GM21360 (cell line): ENCODE results near the gene SRGAP1.
"Not testable (repeated sequence)": the region's sequence is repeated elsewhere in the genome, so short reads cannot be mapped to it uniquely, and the experiment has no call there.

Experiments
- ATAC-seq: cut with Tn5 transposase; IDR thresholded peaks from one replicate; pipeline ENCODE4 v1.9.1; 2021; ENCODE audit warnings: mild to moderate bottlenecking, moderate library complexity; ENCODE audit not compliant: unreplicated experiment

The SRGAP1 gene

DNA sequence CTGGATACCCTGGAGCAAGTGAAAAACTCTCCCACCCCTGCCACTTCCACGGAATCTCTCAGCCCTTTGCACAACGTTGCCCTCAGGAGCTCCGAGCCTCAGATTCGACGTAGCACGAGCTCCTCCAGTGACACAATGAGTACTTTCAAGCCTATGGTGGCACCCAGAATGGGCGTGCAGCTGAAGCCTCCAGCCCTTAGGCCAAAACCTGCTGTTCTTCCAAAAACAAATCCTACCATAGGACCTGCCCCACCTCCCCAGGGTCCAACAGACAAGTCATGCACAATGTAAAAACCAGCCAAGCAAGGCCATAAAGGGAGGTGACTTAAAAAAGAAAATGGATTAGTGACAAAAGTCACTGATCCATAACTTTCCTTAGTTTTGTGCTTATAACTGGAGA, 297.9 kb downstream of the SRGAP1 start:
- no peak for ATAC-seq

DNA sequence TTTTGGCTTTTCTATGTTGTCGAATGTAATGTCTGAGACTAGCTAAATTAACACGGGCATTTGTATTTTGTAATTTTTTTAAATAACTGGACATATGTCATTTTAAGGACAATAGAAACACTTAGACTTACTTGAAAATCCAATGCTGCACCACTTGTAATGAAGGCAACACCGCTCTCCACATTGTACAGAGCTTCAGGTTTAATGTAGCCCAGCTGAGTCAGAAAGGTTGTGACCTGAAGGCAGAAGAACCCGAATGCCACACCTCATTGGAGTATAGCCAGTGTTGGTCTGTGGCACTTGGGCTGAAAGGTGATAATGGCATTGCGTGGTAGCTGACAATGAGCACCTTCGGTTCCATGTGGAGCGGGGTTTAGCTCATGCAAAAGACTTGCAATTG, 298.3 kb downstream of the SRGAP1 start:
- ATAC-seq: no peak

DNA sequence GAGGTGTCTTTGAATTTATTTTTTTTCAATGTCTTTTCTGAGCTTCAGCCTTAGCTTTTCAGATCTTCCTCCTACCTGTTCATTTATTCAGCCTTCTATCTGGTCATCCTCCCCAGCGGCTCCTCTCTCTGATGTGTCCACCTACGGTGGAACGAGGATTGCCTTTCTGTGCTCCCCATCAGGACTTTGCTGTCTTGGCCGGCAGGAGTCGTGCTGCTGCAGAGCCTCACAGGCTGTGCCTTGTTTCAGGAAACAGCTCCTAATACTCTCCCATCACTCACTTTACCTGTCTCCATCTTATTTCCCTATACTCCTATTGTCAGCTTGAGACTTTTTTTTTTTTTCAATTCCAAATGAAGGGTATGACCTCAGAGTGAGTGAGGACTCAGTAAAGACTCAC, 300.7 kb downstream of the SRGAP1 start:
- no peak for ATAC-seq

DNA sequence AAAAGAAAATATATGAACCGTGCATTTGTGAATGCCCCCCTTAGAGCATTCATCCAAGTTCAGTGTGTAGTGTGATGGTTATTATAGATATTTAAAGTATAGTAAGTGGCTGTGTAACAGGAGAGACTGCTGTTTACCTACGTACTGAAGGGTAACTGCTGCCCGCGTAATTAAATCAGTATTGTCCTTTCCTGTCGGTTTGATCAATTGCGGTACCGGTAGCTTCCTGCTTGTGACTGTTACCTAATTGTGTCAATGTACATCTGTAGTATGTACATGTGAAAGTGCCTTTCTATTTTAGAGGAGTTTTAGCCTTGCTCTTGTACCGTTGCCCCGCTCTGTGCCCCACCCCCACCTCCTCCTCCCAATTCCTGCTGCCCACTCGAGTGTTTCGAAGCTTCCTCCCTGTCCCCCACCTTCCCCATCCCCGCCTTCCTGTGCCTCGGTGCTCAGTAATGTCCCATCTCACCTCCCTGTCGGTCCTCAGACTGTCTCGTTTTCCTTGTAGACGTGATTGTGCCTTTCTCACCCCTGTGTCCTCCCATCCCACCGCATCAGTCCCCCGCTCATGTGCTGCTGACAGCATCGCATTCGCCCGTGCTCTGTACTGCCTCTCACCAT, 302.6 kb downstream of the SRGAP1 start:
- ATAC-seq: no peak

DNA sequence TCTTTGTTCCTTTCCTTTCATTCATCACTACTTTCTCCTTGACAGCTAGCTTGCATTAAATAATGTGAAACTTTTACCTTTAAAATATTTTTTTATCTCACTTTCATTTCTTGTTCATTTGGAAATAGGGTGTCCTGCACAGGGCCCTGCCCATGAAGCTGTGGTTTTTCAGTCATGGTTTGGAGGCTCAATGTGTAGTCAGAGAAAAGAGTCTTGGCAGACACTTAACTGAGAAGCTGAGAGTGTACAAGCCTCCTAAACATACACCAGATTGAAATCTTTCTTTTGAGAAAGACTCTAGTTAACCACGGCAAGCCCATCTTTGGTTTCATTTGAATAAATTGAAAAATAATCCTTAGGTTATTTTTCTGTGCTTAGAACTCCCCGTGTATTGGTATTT, 303.4 kb downstream of the SRGAP1 start:
- no peak for ATAC-seq

DNA sequence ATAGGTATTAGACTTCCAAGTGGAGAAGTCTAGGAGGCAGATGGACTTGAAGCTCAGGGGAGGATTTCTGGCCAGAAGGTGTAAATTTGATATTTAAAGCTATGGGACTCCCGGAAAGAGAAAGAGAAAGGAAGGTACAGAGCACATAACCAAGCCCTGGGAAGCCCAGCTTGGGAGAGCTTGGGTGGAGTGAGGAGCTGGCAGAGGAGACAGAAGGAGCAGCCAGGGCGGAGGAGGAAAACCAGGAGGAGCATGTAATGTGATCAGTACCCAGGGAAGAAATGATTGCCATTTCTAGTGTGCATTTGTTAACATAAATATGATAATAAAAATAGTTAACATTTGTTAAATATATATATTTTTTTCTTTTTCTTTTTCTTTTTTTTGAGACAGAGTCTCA, 310.2 kb downstream of the SRGAP1 start:
- ATAC-seq: no peak

DNA sequence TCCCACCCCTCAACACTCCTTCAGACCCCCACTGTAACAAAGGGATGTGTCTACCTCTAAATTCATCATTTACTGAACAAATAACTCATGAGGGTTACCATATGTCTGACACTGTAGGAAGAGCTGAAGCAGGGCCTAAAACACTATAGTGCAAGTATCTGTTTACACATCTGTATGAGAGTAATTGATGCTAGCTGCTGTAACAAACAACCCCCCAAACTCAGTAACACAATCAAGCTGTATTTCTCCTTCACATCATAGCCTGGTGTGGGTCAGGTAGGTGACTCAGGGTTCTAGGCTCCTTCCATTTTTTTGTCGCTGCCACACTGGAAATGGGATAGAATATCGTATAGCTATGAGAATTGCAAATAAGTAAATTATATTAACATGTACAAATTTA, 312.6 kb downstream of the SRGAP1 start:
- no peak for ATAC-seq

DNA sequence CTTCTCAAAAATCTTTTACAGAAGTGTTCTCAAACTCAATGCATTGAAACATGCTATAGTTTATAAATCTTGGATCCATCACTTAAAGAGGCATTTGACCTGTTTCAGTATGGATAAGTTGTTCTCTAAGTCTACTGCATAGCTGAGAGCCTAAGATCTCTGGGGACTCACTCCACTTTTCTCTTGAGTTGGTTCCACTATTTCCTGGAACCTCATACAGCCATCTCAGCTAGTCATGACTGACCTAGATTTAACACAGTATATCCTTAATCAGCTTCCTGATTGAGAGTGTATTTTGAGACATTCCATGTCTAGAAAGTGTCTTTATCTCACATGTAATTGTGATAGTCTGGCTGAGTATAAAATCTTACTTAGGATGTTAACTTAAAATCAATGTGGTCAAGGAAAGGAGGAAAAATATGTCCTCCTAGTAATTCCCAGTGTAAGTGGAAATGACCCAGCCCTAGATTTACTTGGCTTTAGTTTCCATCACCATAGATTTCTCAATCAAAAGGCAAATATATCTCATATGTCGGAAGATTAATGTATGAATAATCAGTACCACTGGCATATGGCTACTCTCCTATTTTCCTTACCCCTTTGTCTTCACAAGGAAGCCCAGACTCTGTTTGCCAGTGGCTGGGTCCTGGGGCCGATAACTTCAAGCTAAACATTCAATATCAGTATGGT, 315.7 kb downstream of the SRGAP1 start:
- no peak for ATAC-seq

DNA sequence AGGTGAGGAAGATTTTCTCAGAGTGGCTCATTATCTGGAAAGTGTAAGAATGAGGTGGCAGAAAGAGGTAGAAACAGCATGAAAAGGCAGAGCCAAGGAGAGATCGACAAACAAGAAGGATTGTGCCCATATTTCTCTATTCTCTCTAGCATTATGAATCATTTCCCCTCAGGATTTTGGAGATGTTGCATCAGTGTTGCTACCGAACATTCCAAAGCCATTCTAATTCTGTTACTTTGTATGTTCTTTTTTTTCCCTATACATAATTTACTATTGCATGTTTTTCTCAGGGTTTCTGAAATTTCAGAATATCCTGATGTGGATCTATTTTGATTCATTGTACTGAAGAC, 316.2 kb downstream of the SRGAP1 start:
- no peak for ATAC-seq

DNA sequence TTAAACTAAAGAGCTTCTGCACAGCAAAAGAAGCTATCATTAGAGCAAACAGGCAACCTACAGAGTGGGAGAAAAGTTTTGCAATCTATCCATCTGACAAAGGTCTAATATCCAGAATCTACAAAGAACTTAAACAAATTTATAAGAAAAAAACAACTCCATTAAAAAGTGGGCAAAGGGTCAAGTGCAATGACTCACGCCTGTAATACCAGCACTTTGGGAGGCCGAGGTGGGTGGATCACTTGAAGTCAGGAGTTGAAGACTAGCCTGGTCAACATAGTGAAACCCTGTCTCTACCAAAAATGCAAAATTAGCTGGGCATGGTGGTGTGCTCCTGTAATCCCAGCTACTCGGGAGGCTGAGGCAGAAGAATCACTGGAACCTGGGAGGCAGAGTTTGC, 322.1 kb downstream of the SRGAP1 start:
- not testable (repeated sequence) for ATAC-seq

DNA sequence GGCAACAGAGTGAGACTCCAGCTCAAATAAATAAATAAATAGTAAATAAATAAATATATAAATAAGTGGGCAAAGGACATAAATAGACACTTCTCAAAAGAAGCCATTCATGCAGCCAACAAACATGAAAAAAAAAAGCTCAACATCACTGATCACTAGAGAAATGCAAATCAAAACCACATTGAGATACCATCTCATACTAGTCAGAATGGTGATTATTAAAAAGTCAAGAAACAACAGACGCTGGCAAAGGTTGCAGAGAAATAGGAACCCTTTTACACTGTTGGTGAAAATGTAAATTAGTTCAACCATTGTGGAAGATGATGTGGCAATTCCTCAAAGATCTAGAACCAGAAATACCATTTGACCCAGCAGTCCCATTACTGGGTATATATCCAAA, 322.5 kb downstream of the SRGAP1 start:
- not testable (repeated sequence) for ATAC-seq

DNA sequence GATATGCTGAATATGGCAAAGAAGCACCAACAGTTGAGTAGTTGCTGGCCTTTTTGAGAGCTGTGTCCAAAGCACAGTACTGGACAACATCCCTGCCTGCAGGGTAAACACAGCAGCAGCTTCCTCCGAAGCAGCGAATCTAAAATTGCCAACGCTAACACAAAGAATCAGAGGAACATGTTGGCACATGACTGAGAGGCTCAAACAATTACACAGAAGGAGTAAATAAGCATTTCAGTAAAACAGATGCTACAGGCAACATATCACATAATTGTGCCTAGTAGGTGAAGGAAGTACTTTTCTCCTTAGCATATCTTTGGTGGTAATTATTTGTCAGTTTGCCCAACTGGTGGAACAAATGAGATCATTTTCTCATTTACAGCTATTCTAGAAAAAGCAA, 325.5 kb downstream of the SRGAP1 start:
- ATAC-seq: no peak

DNA sequence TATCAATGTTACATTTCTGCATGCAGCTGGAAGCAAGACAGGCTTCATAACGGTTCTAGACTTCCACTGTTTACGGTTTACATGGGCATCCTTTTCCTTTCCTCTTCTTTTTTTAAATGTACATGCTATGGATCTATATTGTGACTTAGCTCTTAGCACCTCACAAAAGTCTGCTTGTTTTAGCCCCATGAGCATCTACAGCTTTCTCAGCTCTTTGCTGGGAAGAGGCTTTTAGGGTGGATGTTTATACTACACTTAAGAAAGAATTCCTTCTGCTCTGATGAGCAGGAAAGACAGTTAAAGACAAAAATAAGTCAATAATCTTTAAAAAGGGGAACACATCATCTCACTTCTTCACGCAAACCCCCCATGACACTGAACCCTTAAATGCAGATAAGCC, 326.2 kb downstream of the SRGAP1 start:
- ATAC-seq: no peak

DNA sequence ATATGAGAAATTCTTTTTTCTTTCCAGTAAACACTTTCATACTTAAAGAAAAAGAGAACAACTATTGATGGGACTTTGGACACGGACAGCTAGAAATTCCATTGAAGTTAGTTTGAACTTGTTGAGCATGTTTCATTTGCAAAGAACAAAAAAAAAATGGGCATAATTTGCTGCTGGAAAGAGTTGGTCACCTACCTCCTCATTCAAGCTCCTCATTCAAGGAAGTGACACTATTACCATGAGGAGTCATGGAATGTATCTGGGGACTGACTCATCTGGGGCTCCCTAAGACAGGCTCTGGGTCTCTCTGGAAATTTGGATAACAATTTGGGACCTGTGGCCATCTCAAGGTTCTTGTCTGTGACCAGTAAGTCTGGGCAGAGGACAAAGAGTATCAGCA, 327.2 kb downstream of the SRGAP1 start:
- ATAC-seq: no peak

DNA sequence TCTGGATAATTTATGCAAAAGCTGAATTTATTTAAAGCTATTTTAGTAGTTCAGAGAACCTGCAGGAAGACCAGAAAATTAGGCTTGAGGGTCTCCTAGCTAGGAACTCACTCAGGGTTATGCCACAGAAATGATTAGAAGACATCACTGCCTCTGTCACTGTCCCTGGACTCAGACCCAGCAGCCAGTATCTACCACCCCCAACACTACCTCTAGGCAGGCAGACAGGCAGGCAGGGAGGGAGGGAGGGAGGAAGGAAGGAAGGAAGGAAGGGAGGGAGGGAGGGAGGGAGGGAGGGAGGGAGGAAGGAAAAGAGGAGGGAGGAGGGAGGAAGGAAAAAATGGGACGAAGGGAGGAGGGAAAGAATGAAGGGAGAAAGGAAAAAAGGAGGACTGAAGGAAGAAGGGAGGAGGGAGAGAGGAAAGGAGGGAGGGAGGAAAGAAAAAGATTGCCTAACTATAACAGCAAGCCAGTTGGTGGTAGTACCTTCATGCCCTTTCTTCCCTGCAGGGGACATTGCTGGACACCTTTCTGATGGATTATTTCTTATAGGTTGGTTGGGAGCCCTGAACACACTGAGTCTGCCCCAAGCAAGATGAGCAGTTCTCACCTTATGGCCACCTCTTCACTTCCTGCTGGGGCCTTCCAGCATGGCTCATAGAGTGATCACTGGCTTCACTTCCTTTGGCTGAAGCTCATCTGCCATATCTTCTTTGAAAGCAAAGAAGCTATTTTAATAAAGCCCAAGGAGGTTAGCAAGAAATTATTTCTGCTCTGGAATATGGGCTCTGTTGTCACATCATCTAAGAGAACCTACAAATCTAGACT, 327.9 kb downstream of the SRGAP1 start:
- ATAC-seq: no peak

DNA sequence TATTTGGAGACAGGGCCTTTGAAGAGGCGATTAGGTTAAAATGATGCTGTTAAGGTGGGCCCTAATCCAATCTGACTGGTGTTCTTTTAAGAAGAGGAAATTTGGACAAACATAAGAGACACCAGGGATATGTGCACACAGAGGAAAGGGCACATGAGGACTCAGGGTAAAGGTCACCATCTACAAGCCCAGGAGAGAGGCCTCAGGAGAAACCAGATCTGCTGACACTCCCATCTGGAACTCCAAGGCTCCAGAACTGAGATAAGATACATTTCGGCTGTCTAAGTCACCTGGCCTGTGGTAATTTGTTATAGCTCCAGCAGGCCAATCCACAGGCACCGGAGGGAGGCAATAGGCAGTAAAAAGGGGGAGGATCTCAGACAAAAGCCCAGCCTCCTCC, 329.0 kb downstream of the SRGAP1 start:
- ATAC-seq: no peak

DNA sequence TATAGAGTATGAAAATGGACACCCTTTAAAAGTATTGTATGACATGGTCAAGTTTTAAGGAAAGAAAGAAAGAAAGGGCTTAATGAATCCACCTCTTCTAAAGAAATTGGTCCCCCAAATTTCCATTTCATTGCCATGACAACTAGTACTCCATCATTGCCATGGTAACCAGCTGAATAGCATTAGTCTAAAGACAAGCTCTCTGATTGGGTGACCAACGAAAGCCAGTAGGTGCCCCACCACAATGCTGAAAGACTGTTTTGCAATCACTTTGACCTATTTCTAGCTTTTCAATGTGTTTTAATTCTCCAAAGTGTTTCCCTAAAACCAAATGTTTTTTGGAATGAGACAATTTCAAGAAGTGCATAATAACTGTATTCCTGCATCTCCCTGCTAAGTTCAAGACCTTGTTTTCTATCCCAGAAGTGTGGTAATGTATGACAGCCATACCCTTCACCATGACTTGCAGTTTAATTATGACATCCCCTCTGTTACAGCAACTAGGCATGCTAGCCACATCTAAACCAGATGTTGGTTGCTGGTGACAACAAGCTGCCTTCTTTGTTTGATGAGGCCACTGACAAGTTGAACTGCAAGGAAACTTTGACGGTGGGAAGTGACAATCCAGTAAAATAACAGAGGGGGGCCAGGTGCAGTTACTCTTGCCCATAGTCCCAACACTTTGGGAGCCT, 330.9 kb downstream of the SRGAP1 start:
- ATAC-seq: no peak

DNA sequence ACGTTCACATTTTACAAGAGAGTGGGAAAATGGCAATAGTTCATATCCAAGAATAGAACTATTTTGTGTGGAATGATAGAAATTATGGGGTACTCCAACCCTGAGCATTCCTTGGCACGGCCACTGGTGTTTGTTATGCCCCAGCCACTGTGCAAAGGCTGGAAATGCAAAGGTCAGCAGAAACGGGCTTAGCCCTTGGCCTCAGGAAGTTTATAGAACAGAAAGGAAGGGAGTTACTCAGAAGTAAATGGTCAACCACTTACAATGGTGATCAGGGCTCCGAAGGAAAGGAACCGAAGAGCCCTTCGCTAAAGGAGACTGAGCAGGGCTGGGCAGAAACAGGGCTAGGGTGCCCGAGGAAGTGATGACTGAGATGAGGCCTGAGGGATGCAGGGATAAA, 332.5 kb downstream of the SRGAP1 start:
- ATAC-seq: no peak

DNA sequence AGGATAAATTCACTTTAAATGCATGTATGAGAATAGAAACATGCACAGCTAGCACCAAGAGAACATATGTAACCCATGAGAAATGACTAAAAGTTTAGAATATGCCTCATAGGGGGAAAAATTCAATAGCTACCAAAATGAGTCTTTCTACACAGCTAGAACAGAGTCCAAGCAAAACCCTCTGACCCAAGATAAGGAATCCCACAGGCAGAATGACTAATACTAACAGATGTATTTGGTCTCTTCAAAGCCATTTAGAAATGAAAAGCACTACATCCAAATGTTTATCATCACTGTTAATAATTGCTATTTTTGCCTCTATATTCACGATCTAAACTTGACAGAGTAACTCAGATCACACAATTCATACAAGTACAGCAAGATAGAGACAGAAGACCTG, 333.6 kb downstream of the SRGAP1 start:
- ATAC-seq: no peak

DNA sequence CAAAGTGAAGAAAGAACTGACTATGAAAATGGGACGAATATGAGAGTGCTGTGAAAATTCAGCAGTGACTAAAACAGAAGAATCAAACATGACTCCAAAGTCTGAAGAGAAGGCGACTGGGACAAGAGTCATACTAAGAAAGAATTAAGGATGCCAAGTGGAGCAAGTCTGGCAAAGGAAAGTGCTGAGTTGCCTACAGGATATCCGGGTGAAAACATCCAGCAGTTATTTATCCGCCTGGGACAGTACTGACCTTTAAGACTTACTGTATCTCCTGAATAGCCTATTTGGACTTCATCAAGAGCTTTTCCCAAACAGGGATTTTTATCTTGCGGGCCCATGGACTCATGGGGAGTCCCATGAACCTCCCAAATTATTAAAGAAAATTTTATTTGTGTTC, 336.5 kb downstream of the SRGAP1 start:
- ATAC-seq: no peak

DNA sequence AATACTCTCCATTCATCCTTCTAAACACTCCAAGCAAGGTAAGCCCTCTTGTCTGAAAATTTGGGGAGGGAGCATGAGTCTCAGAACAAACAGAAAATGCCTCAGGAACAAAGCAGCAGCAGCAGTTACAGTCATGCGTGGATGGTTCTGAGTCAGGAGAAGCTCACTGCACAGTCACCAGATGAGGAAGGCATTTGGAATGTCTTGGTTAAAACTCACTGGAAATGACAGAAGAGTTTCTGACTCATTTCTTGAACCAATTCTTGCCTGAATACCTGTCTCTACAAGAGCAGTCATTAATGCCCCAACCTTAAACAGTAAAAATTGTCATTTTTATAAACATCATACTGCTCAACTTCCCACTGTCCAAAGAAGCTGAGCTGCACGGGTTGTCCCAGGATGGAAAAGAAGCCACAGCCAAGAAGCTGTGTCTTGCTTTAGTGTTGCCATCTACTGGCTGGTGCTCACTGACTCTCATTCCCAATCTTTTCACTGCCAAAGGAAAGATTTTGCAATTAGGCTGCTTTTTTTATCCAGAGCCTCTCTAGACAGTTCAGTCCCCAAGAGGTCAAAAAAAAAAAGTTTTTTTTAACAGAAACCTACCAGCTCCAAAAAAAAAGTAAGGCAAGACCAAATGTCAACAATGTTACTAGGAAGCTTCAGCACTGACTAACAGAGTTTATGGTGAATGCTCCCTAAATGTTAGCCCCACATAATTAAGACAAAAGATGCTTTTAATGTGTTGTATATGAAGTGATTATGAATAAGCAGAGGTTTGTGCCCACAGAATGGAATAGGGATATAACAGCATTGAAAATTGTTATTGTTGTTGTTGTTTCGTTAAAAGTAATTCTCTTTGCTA, 337.2 kb downstream of the SRGAP1 start:
- no peak for ATAC-seq
